HUES64 (cell line): ENCODE results near the gene DPPA4.

Experiments used
- H3K27ac ChIP-seq: 2 replicates; pipeline ENCODE4 v1.7.0; 2013; ENCODE audit warnings: low read depth, low read length, inconsistent platforms
- H3K27me3 ChIP-seq: 2 replicates; pipeline ENCODE4 v1.6.1; 2013; ENCODE audit warnings: mild to moderate bottlenecking, low read length; ENCODE audit not compliant: insufficient read depth
- H3K36me3 ChIP-seq: 2 replicates; pipeline ENCODE4 v1.6.1; 2013; ENCODE audit warnings: mild to moderate bottlenecking, low read length; ENCODE audit not compliant: insufficient read depth
- H3K4me1 ChIP-seq: 2 replicates; pipeline ENCODE4 v1.6.1; 2013; ENCODE audit warnings: mild to moderate bottlenecking, low read length, moderate library complexity; ENCODE audit not compliant: insufficient read depth
- H3K4me3 ChIP-seq: 2 replicates; pipeline ENCODE4 v1.5.1; 2013; ENCODE audit warnings: mild to moderate bottlenecking, low read length, moderate library complexity
- H3K9ac ChIP-seq: 2 replicates; pipeline ENCODE4 v1.6.1; 2013; ENCODE audit warnings: mild to moderate bottlenecking, low read depth, low read length
- H3K9me3 ChIP-seq: 2 replicates; pipeline ENCODE4 v1.6.1; 2013; ENCODE audit warnings: low read depth, low read length; ENCODE audit not compliant: insufficient read depth
- WGBS: fragments of 150-250, 120-280 bp; methylation state at CpG from one replicate; pipeline ENCODE4 v1.1.7; 2013; ENCODE audit warnings: missing lambda C conversion rate; 5-methylcytosine and 5-hydroxymethylcytosine counted together

Gene DPPA4

GRCh38 chr3:109284071-109284470 is 53.3 kb downstream of the DPPA4 start:
- no peaks in the 10 kb centered on the region for H3K36me3 ChIP-seq
- no peaks in the 10 kb centered on the region for H3K9me3 ChIP-seq
- H3K27ac ChIP-seq, result no peak overlapping the region
- H3K27me3 ChIP-seq, result no peaks in the 10 kb centered on the region
- H3K9ac ChIP-seq, result no peak overlapping the region
- H3K4me3 ChIP-seq, result no peak overlapping the region
- peaks cover 9% of the 10 kb centered on the region; the same call in 1 of the 2 replicates for H3K4me1 ChIP-seq

GRCh38 chr3:109278546-109278945 is 58.8 kb downstream of the DPPA4 start:
- Histone ChIP-seq H3K27me3 (no peaks in the 10 kb centered on the region), H3K4me1 (peaks cover 5% of the 10 kb centered on the region; the same call in 1 of the 2 replicates), H3K36me3 (no peaks in the 10 kb centered on the region), H3K4me3 (no peak overlapping the region), H3K9ac (no peak overlapping the region), H3K27ac (no peak overlapping the region), H3K9me3 (no peaks in the 10 kb centered on the region)
- WGBS, result 93% methylated on average over 1 of the region's 1 CpG

GRCh38 chr3:109278141-109278540 is 59.2 kb downstream of the DPPA4 start:
- Histone ChIP-seq H3K36me3 (no peaks in the 10 kb centered on the region), H3K4me3 (no peak overlapping the region), H3K9me3 (no peaks in the 10 kb centered on the region), H3K9ac (no peak overlapping the region), H3K4me1 (peaks cover 5% of the 10 kb centered on the region; the same call in 1 of the 2 replicates), H3K27me3 (no peaks in the 10 kb centered on the region), H3K27ac (no peak overlapping the region)
- WGBS, result 95% methylated on average over 3 of the region's 3 CpGs
